ENCODE results near the gene PRM2.

The PRM2 gene

DNA sequence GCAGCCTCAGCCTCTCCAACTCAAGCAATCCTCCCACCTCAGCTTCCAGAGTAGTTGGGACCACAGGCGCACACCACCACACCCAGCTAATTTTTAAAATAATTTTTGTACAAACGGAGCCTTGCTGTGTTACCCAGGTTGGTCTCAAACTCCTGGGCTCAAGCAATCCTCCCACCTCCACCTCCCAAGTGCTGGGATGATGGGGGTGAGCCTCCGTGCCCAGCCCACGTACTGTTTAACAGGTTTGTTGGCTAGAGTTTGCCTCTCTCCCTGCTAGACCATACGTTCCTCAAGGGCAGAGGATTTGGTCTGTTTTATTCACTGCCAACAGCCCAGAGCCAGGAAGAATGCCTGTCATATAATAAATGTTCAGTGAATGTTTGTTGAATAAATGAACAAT lies 46.8 kb downstream of the PRM2 start:
- Histone ChIP-seq H3K27me3 (ENCODE audit: insufficient read depth, insufficient read length) (peaks cover 5% of the 10 kb centered on the region), H3K36me3 (ENCODE audit: insufficient read depth, insufficient read length, low read length) (no peaks in the 10 kb centered on the region), H3K9me3 (ENCODE audit: insufficient read depth, low read length) (no peaks in the 10 kb centered on the region), H3K4me1 (ENCODE audit: insufficient read depth, insufficient read length) (peaks cover 6% of the 10 kb centered on the region), H3K4me3 (ENCODE audit: insufficient read length, low read depth) (no peak overlapping the region), H3K9ac (ENCODE audit: insufficient read length, low read depth) (no peak overlapping the region)
- no peak for TF ChIP-seq YY1 (IDR thresholded peaks at IDR 0.05; ENCODE audit: insufficient read depth, insufficient read length)
- TF ChIP-seq ZNF274 (IDR thresholded peaks at IDR 0.05; ENCODE audit: low read depth, low read length), result no peak
- no peak for TF ChIP-seq SUZ12 (IDR thresholded peaks at IDR 0.05; ENCODE audit: extremely low read depth, insufficient read depth, insufficient read length)
- DNase-seq (ENCODE audit: low read depth, low spot score), result no peak

GRCh38 chr16:11225677-11226549 lies 50.4 kb downstream of the PRM2 start:
- Histone ChIP-seq H3K9ac (ENCODE audit: insufficient read length, low read depth) (no peak overlapping the region), H3K36me3 (ENCODE audit: insufficient read depth, insufficient read length, low read length) (no peaks in the 10 kb centered on the region), H3K9me3 (ENCODE audit: insufficient read depth, low read length) (no peaks in the 10 kb centered on the region), H3K27me3 (ENCODE audit: insufficient read depth, insufficient read length) (peaks cover 5% of the 10 kb centered on the region), H3K4me1 (ENCODE audit: insufficient read depth, insufficient read length) (no peaks in the 10 kb centered on the region), H3K4me3 (ENCODE audit: insufficient read length, low read depth) (no peak overlapping the region)
- TF ChIP-seq ZNF274 (IDR thresholded peaks at IDR 0.05; ENCODE audit: low read depth, low read length) (no peak), SUZ12 (IDR thresholded peaks at IDR 0.05; ENCODE audit: extremely low read depth, insufficient read depth, insufficient read length) (no peak), YY1 (IDR thresholded peaks at IDR 0.05; ENCODE audit: insufficient read depth, insufficient read length) (no peak)
- DNase-seq (ENCODE audit: low read depth, low spot score), result no peak
